AG08396 (cell line): Measurements from ENCODE around the gene UHRF2.
"Not testable (repeated sequence)": the region's sequence is repeated elsewhere in the genome, so short reads cannot be mapped to it uniquely, and the experiment has no call there.

Experiments used
- DNase-seq: peaks from one replicate; pipeline ENCODE4 v3.0.0; 2012; ENCODE audit warnings: low spot score, mixed read lengths

The UHRF2 gene

GRCh38 chr9:6489099-6489498 is 76.1 kb downstream of the UHRF2 start:
- no peak for DNase-seq

- DNase-seq, result no peak
Measured at GRCh38 chr9:6490863-6491262, 77.9 kb downstream of the UHRF2 start.

GRCh38 chr9:6495466-6495865 is 82.5 kb downstream of the UHRF2 start:
- no peak for DNase-seq

- peak; percentile 33 for DNase-seq
Measured at GRCh38 chr9:6498982-6499381, 86.0 kb downstream of the UHRF2 start.

GRCh38 chr9:6501526-6502210 is 88.7 kb downstream of the UHRF2 start:
- DNase-seq, result no peak

GRCh38 chr9:6502399-6502798 is 89.4 kb downstream of the UHRF2 start:
- no peak for DNase-seq

GRCh38 chr9:6506571-6506970 is 93.6 kb downstream of the UHRF2 start:
- DNase-seq, result no peak

GRCh38 chr9:6512085-6512657 is 99.2 kb downstream of the UHRF2 start:
- no peak for DNase-seq

GRCh38 chr9:6522263-6522662 is 109.3 kb downstream of the UHRF2 start:
- DNase-seq, result no peak

- DNase-seq, result peak; percentile 42
Measured at GRCh38 chr9:6525326-6526045, 112.5 kb downstream of the UHRF2 start.

- DNase-seq, result no peak
Measured at GRCh38 chr9:6535594-6535993, 122.6 kb downstream of the UHRF2 start.

- no peak for DNase-seq
Measured at GRCh38 chr9:6538666-6539071, 125.7 kb downstream of the UHRF2 start.

- DNase-seq, result not testable (repeated sequence)
Measured at GRCh38 chr9:6542617-6543016, 129.6 kb downstream of the UHRF2 start.

- DNase-seq, result no peak
Measured at GRCh38 chr9:6543204-6543603, 130.2 kb downstream of the UHRF2 start.

- DNase-seq, result no peak
Measured at GRCh38 chr9:6545017-6545691, 132.2 kb downstream of the UHRF2 start.

- no peak for DNase-seq
Measured at GRCh38 chr9:6549106-6549800, 136.3 kb downstream of the UHRF2 start.

GRCh38 chr9:6551136-6551535 is 138.1 kb downstream of the UHRF2 start:
- DNase-seq, result no peak

- peak; percentile 20 for DNase-seq
Measured at GRCh38 chr9:6552033-6552432, 139.0 kb downstream of the UHRF2 start.

GRCh38 chr9:6552498-6553121 is 139.6 kb downstream of the UHRF2 start:
- DNase-seq, result no peak

- no peak for DNase-seq
Measured at GRCh38 chr9:6553866-6554265, 140.9 kb downstream of the UHRF2 start.
